GM10248 (cell line): ENCODE results near the gene NEMP2.

Experiments used
- CTCF ChIA-PET: fragments of 300-600 bp; sonication (Branson Sonifier 250); formaldehyde crosslinking; extraction: SDS; loops from one replicate; lab custom pipeline; 2021; ENCODE audit warnings: antibody characterized with exemption; lab: Yijun Ruan, JAX
- POLR2A ChIA-PET: fragments of 350-650 bp; sonication (Branson Sonifier 250); formaldehyde crosslinking; extraction: SDS; loops from one replicate; lab custom pipeline; 2020; ENCODE audit warnings: antibody characterized with exemption; lab: Yijun Ruan, JAX
- DNase-seq: peaks from one replicate; pipeline ENCODE4 v3.0.0; 2012; ENCODE audit errors: extremely low spot score
- TF ChIP-seq, protein P1 (sequence below): IDR thresholded peaks from 2 replicates; pipeline ENCODE4 v1.5.1; 2012; ENCODE audit warnings: mild to moderate bottlenecking, low read depth; ENCODE audit errors: extremely low read depth, missing control alignments, control extremely low read depth

The NEMP2 gene

DNA sequence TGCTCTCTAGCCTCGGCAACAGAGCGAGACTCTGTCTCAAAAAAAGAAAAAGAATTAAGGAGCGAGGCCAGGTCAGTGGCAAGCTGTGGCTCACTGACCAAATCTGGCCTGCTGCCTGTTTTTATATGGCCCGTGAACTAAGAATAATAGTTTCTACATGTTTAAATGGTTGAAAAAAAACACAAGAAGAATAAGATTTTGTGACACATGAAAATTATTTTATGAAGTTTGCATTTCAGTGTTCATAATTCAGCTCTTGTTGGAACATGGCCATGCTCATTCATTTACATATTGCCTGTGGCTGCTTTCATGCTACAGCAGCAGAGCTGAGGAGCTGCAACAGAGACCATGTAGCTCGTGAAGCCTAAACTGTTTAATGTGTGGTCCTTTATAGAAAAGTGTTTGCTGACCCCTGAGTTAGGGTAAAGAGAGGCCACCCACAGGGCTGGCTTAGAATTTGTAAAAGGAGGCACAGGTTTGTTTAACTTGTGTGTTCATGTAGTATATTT is 66.9 kb downstream of the NEMP2 start:
- ChIA-PET CTCF (interaction anchor here (1.2 to 2.0 kb wide), 3 partner anchors 19 to 43 kb away, joined by 3 to 4 read pairs (median 3); no protein-coding TSS in a partner anchor), POLR2A (no interaction called here)
- TF ChIP-seq, protein P1, sequence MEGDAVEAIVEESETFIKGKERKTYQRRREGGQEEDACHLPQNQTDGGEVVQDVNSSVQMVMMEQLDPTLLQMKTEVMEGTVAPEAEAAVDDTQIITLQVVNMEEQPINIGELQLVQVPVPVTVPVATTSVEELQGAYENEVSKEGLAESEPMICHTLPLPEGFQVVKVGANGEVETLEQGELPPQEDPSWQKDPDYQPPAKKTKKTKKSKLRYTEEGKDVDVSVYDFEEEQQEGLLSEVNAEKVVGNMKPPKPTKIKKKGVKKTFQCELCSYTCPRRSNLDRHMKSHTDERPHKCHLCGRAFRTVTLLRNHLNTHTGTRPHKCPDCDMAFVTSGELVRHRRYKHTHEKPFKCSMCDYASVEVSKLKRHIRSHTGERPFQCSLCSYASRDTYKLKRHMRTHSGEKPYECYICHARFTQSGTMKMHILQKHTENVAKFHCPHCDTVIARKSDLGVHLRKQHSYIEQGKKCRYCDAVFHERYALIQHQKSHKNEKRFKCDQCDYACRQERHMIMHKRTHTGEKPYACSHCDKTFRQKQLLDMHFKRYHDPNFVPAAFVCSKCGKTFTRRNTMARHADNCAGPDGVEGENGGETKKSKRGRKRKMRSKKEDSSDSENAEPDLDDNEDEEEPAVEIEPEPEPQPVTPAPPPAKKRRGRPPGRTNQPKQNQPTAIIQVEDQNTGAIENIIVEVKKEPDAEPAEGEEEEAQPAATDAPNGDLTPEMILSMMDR: no peak
- DNase-seq: no peak

DNA sequence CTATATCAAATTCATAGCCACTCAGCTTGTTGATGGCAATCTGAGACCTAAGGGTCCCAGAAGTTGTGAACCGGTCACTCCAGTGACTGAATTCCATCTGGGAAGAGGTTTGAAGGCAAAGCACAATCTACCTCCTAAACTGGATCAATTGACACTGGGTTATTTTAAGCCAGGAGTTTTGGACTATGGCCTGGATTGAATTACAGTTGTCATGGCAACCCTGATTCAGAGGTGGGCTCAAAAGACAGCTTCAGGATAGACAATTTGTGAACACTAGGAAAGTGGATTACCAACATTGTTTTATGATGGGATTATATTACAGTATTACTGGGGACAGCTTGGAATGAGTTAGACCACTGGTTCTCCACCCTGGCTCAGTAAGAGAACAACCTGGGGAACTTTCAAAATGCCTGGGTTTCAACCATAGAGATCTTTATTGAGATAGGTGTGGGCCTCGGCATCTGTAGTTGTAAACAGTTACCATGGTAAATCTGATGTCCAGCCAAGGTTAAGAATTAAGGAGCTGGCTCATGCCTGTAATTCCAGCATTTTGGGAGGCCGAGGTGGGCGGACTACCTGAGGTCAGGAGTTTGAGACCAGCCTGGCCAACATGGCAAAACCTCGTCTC is 67.6 kb downstream of the NEMP2 start:
- ChIA-PET POLR2A (no interaction called here), CTCF (interaction anchor here (1.2 to 2.0 kb wide), 3 partner anchors 18 to 44 kb away, joined by 3 to 4 read pairs (median 3); no protein-coding TSS in a partner anchor)
- TF ChIP-seq, protein P1: no peak
- DNase-seq: no peak

DNA sequence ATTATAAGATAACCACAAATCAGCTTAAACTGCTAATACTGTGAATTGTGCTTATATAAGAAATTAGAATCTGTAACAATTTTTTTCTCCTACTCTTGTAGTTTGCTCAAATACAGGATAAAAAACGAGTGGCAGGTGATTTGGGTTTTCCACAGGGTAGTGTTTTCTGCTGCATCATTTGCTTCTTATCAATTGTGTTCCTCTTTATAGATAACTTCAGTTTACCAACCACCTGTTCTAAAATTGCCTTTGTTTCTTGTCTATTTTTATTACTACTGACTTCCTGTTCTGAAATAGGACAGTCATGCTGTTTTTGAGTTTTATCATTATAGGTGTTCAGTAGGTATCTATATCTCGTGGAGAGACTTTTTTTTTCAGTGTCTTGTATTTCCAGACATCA is 69.5 kb downstream of the NEMP2 start:
- TF ChIP-seq, protein P1: no peak
- POLR2A ChIA-PET: no interaction called here
- CTCF ChIA-PET: no interaction called here
- DNase-seq: no peak

DNA sequence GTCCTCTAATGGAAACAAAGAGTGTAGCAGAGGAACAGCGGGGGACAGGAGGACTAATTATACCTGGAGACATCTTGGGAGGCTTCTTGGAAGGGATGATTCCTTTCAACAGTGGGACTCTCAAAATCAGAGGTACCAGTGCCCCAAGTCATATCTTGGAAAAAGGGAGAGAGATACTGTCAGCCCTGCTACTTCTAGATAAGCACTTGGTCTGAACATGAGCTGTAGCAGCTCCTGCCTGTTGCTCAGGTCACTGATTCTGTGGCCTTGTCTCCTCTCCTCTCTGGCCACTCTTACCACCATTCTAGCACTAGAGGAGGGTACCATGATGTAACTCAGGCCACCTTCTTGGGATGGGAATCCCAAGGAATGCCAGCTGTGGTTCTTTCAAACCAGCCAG is 71.9 kb downstream of the NEMP2 start:
- POLR2A ChIA-PET: no interaction called here
- CTCF ChIA-PET: interaction anchor here (0.9 to 1.5 kb wide), 4 partner anchors 9 to 25 kb away, joined by 3 to 4 read pairs (median 4); no protein-coding TSS in a partner anchor
- TF ChIP-seq, protein P1: no peak
- no peak for DNase-seq

GRCh38 chr2:190462181-190462580 is 72.3 kb downstream of the NEMP2 start:
- no peak for DNase-seq
- TF ChIP-seq, protein P1: no peak
- ChIA-PET CTCF (interaction anchor here (1.0 to 2.1 kb wide), 4 partner anchors 9 to 25 kb away, joined by 3 to 9 read pairs (median 4); no protein-coding TSS in a partner anchor), POLR2A (no interaction called here)

- POLR2A ChIA-PET: no interaction called here
- TF ChIP-seq, protein P1: no peak
- no peak for DNase-seq
- CTCF ChIA-PET: interaction anchor here (0.9 to 2.5 kb wide), 12 partner anchors 8 to 188 kb away, joined by 3 to 9 read pairs (median 4); partner anchors contain the start of gene NAB1
These were observed 74.0 kb downstream of the NEMP2 start for GRCh38 chr2:190460487-190460886.
